ENCODE results near the gene KRTAP12-2. TPM values are rescaled to one million over a fixed set of nuclear protein-coding genes. Genes with fewer than 3 reads are reported as not detected.

The KRTAP12-2 gene
- total RNA-seq, 4 donors from 2014 or later = not detected

DNA sequence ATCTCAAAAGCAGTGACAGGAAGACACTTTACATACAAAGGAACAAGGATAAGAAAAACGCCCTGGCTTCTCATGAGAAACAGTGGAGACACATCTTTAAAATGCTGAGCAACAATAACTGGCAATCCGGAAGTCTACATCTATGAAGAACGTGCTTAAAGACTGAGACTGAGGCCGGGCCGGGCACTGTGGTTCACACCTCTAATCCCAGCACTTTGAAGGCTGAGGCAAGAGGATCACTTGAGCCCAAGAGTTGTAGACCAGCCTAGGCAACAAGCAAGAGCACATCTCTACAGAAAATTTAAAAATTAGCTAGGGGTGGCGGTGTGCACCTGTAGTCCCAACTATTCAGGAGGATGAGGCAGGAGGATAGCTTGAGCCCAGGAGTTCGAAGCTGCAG, 17.4 kb upstream of the KRTAP12-2 start:
- intact Hi-C loops (cut with DNase I) = no loop called here
- H3K4me1 ChIP-seq = no peaks in the 10 kb centered on the region
- no peaks in the 10 kb centered on the region for H3K9me3 ChIP-seq
- peaks cover 0 to 58% (median 0%) of the 10 kb centered on the region in 4 donors for H3K27me3 ChIP-seq
- no peak overlapping the region for H3K27ac ChIP-seq
- no peaks in the 10 kb centered on the region for H3K36me3 ChIP-seq
- whole genome bisulfite sequencing, 2 donors = 64 to 91% methylated on average over 7 of the region's 7 CpGs
- no peak for DNase-seq
- H3K4me3 ChIP-seq = no peak overlapping the region
- TF ChIP-seq, protein P1, sequence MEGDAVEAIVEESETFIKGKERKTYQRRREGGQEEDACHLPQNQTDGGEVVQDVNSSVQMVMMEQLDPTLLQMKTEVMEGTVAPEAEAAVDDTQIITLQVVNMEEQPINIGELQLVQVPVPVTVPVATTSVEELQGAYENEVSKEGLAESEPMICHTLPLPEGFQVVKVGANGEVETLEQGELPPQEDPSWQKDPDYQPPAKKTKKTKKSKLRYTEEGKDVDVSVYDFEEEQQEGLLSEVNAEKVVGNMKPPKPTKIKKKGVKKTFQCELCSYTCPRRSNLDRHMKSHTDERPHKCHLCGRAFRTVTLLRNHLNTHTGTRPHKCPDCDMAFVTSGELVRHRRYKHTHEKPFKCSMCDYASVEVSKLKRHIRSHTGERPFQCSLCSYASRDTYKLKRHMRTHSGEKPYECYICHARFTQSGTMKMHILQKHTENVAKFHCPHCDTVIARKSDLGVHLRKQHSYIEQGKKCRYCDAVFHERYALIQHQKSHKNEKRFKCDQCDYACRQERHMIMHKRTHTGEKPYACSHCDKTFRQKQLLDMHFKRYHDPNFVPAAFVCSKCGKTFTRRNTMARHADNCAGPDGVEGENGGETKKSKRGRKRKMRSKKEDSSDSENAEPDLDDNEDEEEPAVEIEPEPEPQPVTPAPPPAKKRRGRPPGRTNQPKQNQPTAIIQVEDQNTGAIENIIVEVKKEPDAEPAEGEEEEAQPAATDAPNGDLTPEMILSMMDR (IDR thresholded peaks at IDR 0.05) = no peak
- no peak for TF ChIP-seq POLR2A (IDR thresholded peaks at IDR 0.05)

DNA sequence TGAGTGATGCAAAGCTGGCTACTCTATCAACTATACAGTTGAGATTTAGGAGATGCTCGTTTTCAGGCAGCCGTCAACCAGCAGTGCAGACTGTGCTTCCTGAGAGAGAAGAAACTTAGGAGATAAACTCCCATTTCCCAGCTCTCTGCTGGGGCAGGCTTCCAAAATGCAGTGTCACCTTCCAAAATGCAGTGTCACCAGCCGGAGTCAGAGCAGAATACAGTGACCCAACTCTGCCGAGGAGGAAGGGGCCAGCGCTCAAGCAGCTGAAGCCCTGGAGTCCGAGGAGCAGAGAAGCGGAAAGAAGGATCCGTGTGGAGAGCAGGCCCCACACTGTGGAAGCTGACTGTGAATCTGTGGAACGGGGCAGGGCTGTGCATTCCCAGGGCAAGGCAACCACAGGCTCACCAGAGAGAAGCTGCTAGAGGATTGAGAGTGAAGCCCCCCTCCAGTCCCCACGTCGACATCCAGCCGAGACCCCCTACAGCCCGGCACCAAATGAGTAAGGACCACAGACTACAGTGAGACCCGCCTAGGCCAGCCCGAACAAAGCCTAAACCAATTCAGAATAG, 15.9 kb upstream of the KRTAP12-2 start:
- WGBS, 2 donors = 73 to 78% methylated on average over 10 to 13 of the region's 15 CpGs

DNA sequence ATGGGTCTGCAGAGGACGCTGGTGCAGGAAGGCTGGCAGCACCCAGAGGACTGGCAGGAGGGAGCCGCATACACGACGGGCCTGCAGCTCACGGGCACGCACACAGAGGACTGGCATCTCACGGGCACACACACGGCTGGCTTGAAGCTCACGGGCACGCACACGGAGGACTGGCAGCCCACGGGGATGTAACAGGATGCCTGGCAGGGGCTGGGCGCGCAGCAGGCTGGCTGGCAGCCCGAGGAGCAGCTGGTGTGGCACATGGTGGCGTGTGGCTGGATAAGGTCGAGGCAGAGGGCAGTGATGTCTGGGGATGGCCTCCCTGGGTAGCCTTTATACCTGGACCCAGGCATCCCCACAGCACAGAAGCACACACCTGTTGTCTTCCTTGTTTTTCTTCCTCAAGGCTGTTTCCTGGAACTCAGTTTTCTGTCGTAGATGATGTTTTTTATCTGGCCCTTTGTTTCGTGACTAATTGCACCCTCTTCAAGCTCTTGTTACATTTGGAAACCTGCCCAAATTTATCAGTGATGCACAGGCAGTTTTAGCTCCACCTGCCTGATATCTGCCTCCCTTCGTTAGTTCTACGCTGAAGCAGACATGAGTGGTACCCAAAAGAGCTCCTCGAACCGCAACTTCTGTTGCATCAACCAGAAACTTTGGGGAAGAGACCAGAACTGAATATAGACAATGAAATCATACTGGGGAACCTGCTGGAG, 15.3 kb upstream of the KRTAP12-2 start, which contains the start of gene KRTAP12-1:
Gene KRTAP12-1 (minus strand): TSS at position 303 of the 719 bp plus-strand sequence. CDS start 40 bp downstream, at position 263.
- intact Hi-C loops (cut with DNase I) = no loop called here
- Histone ChIP-seq H3K4me3 (no peak within 1 kb of the TSS), H3K9me3 (no peaks in the 10 kb centered on the region), H3K27ac (no peak within 1 kb of the TSS), H3K4me1 (no peaks in the 10 kb centered on the region), H3K36me3 (no peaks in the 10 kb centered on the region), H3K27me3 (peaks cover 0 to 39% (median 0%) of the 10 kb centered on the region in 4 donors)
- 58 to 72% methylated on average over 8 to 22 of the region's 23 CpGs for WGBS, 2 donors
- DNase-seq = no peak
- TF ChIP-seq, protein P1 (IDR thresholded peaks at IDR 0.05) = no peak
- TF ChIP-seq POLR2A (IDR thresholded peaks at IDR 0.05) = no peak

More for the DNA sequence above, 15.9 kb upstream of the KRTAP12-2 start:
- DNase-seq = no peak
- Histone ChIP-seq H3K4me1 (no peaks in the 10 kb centered on the region), H3K27ac (no peak overlapping the region), H3K4me3 (no peak overlapping the region), H3K36me3 (no peaks in the 10 kb centered on the region), H3K27me3 (peaks cover 0 to 46% (median 0%) of the 10 kb centered on the region in 4 donors), H3K9me3 (no peaks in the 10 kb centered on the region)
- no peak for TF ChIP-seq POLR2A (IDR thresholded peaks at IDR 0.05)
- TF ChIP-seq, protein P1 (IDR thresholded peaks at IDR 0.05) = no peak
- intact Hi-C loops (cut with DNase I) = no loop called here

DNA sequence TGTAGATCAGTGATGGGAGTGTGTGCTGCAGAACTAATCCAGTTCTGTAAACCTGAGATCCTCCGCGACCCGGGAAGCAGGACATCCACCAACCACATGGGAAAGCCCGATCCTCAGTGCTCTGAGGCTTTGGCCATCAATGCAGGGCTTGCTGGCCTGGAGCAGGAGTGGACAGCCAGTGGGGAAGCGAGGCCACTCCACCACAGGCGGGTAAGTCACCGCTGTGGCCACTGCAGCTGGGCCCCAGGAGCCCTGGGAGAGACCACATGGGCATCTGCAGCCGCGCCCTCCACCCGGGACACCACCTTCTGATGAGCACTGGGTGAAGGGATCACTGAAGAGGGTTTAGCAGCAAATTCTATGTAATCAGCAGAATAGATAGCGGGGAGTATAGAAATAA, 14.4 kb upstream of the KRTAP12-2 start:
- DNase-seq = no peak
- 60 to 87% methylated on average over 8 to 10 of the region's 11 CpGs for WGBS, 2 donors
- intact Hi-C loops (cut with DNase I) = no loop called here
- no peaks in the 10 kb centered on the region for H3K9me3 ChIP-seq
- peaks cover 0 to 30% (median 0%) of the 10 kb centered on the region in 4 donors for H3K27me3 ChIP-seq
- no peak for TF ChIP-seq POLR2A (IDR thresholded peaks at IDR 0.05)
- TF ChIP-seq, protein P1 (IDR thresholded peaks at IDR 0.05) = no peak
- H3K27ac ChIP-seq = no peak overlapping the region
- no peak overlapping the region for H3K4me3 ChIP-seq
- H3K4me1 ChIP-seq = no peaks in the 10 kb centered on the region
- H3K36me3 ChIP-seq = no peaks in the 10 kb centered on the region

DNA sequence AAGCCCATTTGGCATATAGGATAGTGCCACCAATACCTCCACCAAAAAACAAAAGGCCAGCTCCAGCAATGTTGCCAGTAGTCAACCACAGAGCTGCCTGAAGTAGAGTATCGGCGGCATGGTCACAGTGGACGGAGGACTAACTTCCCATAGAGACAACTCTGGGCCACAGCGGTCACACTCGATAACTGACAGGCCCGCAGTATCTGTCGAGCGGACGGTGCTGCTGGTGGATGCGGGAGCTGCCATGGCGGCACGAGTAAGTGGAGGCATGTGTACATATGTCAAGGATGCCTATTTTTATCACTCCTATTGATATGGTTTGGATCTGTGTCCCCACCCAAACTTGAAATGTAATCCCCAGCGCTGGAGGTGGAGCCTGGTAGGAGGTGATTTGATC, 11.2 kb upstream of the KRTAP12-2 start:
- Histone ChIP-seq H3K4me1 (no peaks in the 10 kb centered on the region), H3K36me3 (no peaks in the 10 kb centered on the region), H3K27ac (no peak overlapping the region), H3K27me3 (peaks cover 0 to 15% (median 0%) of the 10 kb centered on the region in 4 donors), H3K9me3 (peaks cover 0 to 7% (median under 1%) of the 10 kb centered on the region in 3 donors), H3K4me3 (no peak overlapping the region)
- DNase-seq = no peak
- WGBS, 2 donors = 91 to 92% methylated on average over 11 to 13 of the region's 13 CpGs
- no peak for TF ChIP-seq POLR2A (IDR thresholded peaks at IDR 0.05)
- TF ChIP-seq, protein P1 (IDR thresholded peaks at IDR 0.05) = no peak
- intact Hi-C loops (cut with DNase I) = no loop called here

Measured in esophagus squamous epithelium (tissue), 5 donors.